ENCODE results near the gene GOLT1A.

The GOLT1A gene

GRCh38 chr1:204149107-204149506 lies 64.7 kb downstream of the GOLT1A start:
- H3K4me3 ChIP-seq (ENCODE audit: control insufficient read depth, low read depth, low read length), result no peak overlapping the region
- DNase-seq (ENCODE audit: low read depth), result no peak
- TF ChIP-seq CTCF (conservative IDR thresholded peaks at IDR 0.05; ENCODE audit: control insufficient read depth, insufficient read depth, low read depth, low read length), result no peak

All from fibroblast of mammary gland (primary cell).